ENCODE results near the gene ZC3H15.

DNA sequence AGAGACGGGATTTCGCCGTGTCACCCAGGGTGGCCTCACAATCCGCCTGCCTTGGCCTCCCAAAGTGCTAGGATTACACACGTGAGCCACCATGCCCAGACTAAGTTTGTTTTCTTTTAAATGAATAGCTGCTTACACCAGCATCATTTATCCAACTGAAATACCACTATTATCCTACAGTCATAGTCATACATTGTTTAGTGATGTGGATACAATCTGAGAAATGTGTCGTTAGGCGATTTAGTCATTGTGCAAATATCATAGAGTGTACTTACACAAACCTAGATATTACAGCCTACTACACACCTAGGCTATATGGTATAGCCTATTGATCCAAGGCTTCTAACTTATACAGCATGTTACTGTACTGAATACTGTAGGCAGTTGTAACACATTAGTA lies 10.3 kb downstream of the ZC3H15 start:
- TF ChIP-seq, protein P1, sequence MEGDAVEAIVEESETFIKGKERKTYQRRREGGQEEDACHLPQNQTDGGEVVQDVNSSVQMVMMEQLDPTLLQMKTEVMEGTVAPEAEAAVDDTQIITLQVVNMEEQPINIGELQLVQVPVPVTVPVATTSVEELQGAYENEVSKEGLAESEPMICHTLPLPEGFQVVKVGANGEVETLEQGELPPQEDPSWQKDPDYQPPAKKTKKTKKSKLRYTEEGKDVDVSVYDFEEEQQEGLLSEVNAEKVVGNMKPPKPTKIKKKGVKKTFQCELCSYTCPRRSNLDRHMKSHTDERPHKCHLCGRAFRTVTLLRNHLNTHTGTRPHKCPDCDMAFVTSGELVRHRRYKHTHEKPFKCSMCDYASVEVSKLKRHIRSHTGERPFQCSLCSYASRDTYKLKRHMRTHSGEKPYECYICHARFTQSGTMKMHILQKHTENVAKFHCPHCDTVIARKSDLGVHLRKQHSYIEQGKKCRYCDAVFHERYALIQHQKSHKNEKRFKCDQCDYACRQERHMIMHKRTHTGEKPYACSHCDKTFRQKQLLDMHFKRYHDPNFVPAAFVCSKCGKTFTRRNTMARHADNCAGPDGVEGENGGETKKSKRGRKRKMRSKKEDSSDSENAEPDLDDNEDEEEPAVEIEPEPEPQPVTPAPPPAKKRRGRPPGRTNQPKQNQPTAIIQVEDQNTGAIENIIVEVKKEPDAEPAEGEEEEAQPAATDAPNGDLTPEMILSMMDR (IDR thresholded peaks at IDR 0.05; ENCODE audit: insufficient read depth, low read length): no peak
- TF ChIP-seq, protein P2, sequence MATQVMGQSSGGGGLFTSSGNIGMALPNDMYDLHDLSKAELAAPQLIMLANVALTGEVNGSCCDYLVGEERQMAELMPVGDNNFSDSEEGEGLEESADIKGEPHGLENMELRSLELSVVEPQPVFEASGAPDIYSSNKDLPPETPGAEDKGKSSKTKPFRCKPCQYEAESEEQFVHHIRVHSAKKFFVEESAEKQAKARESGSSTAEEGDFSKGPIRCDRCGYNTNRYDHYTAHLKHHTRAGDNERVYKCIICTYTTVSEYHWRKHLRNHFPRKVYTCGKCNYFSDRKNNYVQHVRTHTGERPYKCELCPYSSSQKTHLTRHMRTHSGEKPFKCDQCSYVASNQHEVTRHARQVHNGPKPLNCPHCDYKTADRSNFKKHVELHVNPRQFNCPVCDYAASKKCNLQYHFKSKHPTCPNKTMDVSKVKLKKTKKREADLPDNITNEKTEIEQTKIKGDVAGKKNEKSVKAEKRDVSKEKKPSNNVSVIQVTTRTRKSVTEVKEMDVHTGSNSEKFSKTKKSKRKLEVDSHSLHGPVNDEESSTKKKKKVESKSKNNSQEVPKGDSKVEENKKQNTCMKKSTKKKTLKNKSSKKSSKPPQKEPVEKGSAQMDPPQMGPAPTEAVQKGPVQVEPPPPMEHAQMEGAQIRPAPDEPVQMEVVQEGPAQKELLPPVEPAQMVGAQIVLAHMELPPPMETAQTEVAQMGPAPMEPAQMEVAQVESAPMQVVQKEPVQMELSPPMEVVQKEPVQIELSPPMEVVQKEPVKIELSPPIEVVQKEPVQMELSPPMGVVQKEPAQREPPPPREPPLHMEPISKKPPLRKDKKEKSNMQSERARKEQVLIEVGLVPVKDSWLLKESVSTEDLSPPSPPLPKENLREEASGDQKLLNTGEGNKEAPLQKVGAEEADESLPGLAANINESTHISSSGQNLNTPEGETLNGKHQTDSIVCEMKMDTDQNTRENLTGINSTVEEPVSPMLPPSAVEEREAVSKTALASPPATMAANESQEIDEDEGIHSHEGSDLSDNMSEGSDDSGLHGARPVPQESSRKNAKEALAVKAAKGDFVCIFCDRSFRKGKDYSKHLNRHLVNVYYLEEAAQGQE (IDR thresholded peaks at IDR 0.05; ENCODE audit: insufficient replicate concordance, low read depth): no peak
- TF ChIP-seq POLR2AphosphoS5 (IDR thresholded peaks at IDR 0.05; ENCODE audit: low read depth): no peak

All from HL-60 (cell line).